Purkinje cell (primary cell): ENCODE measurements around the gene HSPBAP1. TPM values are rescaled to one million over a fixed set of nuclear protein-coding genes. Genes with fewer than 3 reads are reported as not detected.

Experiments
- polyA plus RNA-seq: library from polyadenylated mRNA; unstranded; fragments of >200 nt; fragmentation: Nextera tagmentation; gene quantifications from 2 replicates; pipeline ENCODE4 v1.2.1, GENCODE V29; 2014

Gene HSPBAP1, protein sequence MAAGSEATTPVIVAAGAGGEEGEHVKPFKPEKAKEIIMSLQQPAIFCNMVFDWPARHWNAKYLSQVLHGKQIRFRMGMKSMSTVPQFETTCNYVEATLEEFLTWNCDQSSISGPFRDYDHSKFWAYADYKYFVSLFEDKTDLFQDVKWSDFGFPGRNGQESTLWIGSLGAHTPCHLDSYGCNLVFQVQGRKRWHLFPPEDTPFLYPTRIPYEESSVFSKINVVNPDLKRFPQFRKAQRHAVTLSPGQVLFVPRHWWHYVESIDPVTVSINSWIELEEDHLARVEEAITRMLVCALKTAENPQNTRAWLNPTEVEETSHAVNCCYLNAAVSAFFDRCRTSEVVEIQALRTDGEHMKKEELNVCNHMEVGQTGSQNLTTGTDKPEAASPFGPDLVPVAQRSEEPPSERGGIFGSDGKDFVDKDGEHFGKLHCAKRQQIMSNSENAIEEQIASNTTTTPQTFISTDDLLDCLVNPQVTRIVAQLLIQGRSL
- 12.1 and 13.0 TPM in 2 replicates for polyA plus RNA-seq

DNA sequence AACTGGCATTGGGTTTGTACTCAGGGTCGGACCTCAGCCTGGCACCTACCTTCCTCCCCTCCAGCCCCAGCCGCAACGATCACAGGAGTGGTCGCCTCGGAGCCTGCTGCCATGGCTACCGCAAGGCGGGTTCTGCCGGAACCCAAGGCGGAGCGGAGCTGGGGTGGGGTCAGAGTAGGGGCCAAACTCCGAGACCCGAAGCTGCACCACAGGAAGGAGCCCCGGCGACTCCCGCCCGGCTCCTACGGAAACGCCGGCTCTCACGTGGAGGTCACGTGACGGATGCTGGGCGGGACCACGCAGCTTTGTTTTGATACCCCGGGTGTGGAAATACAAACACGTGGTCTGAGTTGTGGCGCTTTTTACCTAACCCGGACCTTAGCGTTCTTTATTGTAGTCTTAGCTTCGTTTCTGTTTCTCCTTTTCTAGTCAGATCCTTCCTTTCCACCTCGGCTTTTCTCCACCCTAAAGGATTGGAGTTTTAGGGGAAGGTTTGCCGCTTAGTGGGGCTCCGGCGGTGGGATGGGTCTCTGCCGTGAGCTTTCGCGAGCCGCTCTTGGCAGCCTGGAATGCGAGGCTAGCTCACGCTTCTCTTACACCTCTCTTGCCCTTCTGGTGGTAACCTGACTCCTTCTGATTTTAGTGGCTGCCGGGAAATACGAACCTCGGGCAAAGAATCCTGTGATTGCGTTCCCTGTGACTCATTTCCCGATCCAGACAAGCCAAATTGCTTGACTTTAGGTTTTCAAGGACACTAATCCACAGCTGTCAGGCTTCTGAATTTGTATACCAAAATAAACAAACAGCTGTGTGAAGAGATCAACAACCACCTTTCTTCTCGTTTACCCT lies at the start of gene HSPBAP1:
Gene HSPBAP1 (minus strand): TSS at position 264 of the 849 bp plus-strand sequence. CDS start 151 bp downstream, at position 113.

DNA sequence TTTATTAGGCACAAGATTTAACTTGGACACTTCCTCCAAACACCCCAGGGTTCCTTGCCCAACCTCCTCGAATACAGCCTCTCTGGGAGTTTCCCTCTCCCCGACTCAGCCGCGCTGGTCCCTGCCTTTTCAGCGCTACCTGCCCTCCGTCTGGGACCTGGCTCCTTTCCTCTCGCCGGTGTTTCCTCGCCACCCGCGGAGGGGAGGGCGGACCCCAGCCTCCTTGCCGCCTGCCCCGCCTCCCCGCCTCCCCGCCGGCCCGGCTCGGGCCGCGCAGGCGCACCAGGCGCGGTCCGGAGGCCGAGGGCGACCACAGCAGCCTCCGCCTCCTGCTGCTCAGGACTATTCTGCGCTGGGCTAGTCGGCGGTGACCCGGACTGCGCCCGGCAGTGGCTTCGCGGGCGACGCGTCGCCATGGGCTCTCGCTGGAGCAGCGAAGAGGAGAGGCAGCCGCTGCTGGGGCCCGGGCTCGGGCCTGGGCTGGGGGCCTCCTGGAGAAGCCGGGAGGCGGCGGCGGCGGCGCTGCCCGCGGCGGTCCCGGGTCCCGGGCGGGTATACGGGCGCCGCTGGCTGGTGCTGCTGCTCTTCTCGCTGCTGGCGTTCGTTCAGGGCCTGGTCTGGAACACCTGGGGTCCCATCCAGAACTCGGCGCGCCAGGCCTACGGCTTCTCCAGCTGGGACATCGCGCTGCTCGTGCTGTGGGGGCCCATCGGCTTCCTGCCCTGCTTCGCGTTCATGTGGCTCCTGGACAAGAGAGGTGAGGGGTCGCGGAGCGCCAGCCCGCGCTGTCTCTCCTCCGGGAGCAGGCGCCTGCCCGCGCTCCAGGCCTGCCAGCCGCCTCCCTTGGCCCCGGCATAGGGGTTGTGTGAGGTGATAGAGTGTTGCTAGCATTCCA lies 1.4 kb upstream of the HSPBAP1 start, which contains the start of gene SLC49A4:
Gene SLC49A4 (plus strand): TSS at position 291 of the 895 bp plus-strand sequence. CDS start 124 bp downstream, at position 415.

Other genes starting within 250 kb of the HSPBAP1 start
- 0.64 and 1.9 TPM in 2 replicates for gene PARP9, start 229.5 kb downstream of the HSPBAP1 start, polyA plus RNA-seq
- 0.36 and 0.64 TPM in 2 replicates for gene DTX3L, start 229.5 kb downstream of the HSPBAP1 start, polyA plus RNA-seq
- gene PARP15, start 216.2 kb downstream of the HSPBAP1 start, polyA plus RNA-seq = 2.2 and 2.7 TPM in 2 replicates
- gene PARP14, start 113.0 kb downstream of the HSPBAP1 start, polyA plus RNA-seq = 1.3 and 4.7 TPM in 2 replicates
- gene SLC49A4, start 1.2 kb upstream of the HSPBAP1 start, polyA plus RNA-seq = 37.0 and 49.3 TPM in 2 replicates
- 0.42 and 2.9 TPM in 2 replicates for gene SEMA5B, start 233.9 kb upstream of the HSPBAP1 start, polyA plus RNA-seq